GM20000 (cell line): ENCODE measurements around the gene UBL7.
"Not testable (repeated sequence)": the region's sequence is repeated elsewhere in the genome, so short reads cannot be mapped to it uniquely, and the experiment has no call there.

Source experiments
- DNase-seq: peaks from one replicate; pipeline ENCODE4 v3.0.0; 2012; ENCODE audit warnings: low spot score
- CTCF ChIP-seq: IDR thresholded peaks from 2 replicates; pipeline ENCODE4 v1.5.1; 2012; ENCODE audit warnings: mild to moderate bottlenecking, control low read depth; ENCODE audit errors: extremely low read depth, missing control alignments

The UBL7 gene

GRCh38 chr15:74463634-74464033 is 2.7 kb upstream of the UBL7 start:
- DNase-seq, result no peak
- no peak for TF ChIP-seq CTCF

GRCh38 chr15:74461847-74462511 is 1.0 kb upstream of the UBL7 start:
- TF ChIP-seq CTCF, result no peak

GRCh38 chr15:74460298-74460697 is 662 bp downstream of the UBL7 start:
- peak; percentile 55 for DNase-seq

More at GRCh38 chr15:74461847-74462511, 1.0 kb upstream of the UBL7 start:
- no peak for DNase-seq

GRCh38 chr15:74459798-74460197 is 1.2 kb downstream of the UBL7 start:
- not testable (repeated sequence) for DNase-seq

More at GRCh38 chr15:74460298-74460697, 662 bp downstream of the UBL7 start:
- no peak for TF ChIP-seq CTCF

GRCh38 chr15:74458473-74458872 is 2.5 kb downstream of the UBL7 start:
- no peak for TF ChIP-seq CTCF
- DNase-seq, result no peak

GRCh38 chr15:74457036-74457435 is 3.9 kb downstream of the UBL7 start:
- not testable (repeated sequence) for DNase-seq

GRCh38 chr15:74454764-74455500 is 6.0 kb downstream of the UBL7 start:
- no peak for DNase-seq

More at GRCh38 chr15:74454764-74455500, 6.0 kb downstream of the UBL7 start:
- no peak for TF ChIP-seq CTCF
